Heart right ventricle (tissue), 16 donors: Measurements from ENCODE around the gene HRK. TPM values are rescaled to one million over a fixed set of nuclear protein-coding genes. Genes with fewer than 3 reads are reported as not detected.

Source experiments
- ATAC-seq, 8 donors: fragments of 200-7000 bp; cut with Tn5 transposase; one replicate each; pipeline ENCODE4 v1.9.1; 2020; ENCODE audit warnings: mild to moderate bottlenecking in 8 of 8, moderate library complexity in 8 of 8, moderate number of reproducible peaks in 1 of 8
- DNase-seq, 2 donors: peaks; one replicate each; pipeline ENCODE4 v3.0.0-alpha.2; 2020
- H3K27ac ChIP-seq, 10 donors: fragments of 200-600 bp; sonication (generic) in 2 of 10; one replicate each; pipeline versions ENCODE4 v1.5.0 to v1.8.0; 2020 to 2022; ENCODE audit warnings: mild to moderate bottlenecking in 3 of 10
- H3K27me3 ChIP-seq, 7 donors: fragments of 200-600 bp; one replicate each; pipeline ENCODE4 v1.8.0; 2021 to 2022; ENCODE audit warnings: mild to moderate bottlenecking in 2 of 7
- H3K36me3 ChIP-seq, 9 donors: fragments of 200-600 bp; sonication (generic) in 1 of 9; one replicate each; pipeline versions ENCODE4 v1.5.0 to v1.8.0; 2020 to 2022; ENCODE audit warnings: mild to moderate bottlenecking in 2 of 9
- H3K4me1 ChIP-seq, 9 donors: fragments of 200-600 bp; sonication (generic) in 1 of 9; one replicate each; pipeline versions ENCODE4 v1.5.0 to v1.8.0; 2020 to 2022; ENCODE audit warnings: mild to moderate bottlenecking in 4 of 9
- H3K4me3 ChIP-seq, 10 donors: fragments of 200-600 bp; sonication (generic) in 2 of 10; one replicate each; pipeline versions ENCODE4 v1.5.0 to v1.8.0; 2020 to 2022; ENCODE audit warnings: mild to moderate bottlenecking in 7 of 10, moderate library complexity in 2 of 10
- H3K9me3 ChIP-seq, 11 donors: fragments of 200-600 bp in 10 of 11; sonication (generic) in 2 of 11; one replicate each; pipeline versions ENCODE4 v1.5.0 to v1.8.0; 2013 to 2022; ENCODE audit warnings: mild to moderate bottlenecking in 2 of 11, control low read depth in 1 of 11, moderate library complexity in 1 of 11
- WGBS, 2 donors: extraction: QIAGEN DNeasy Blood & Tissue Kit; methylation state at CpG; one replicate each; pipeline ENCODE4 v1.1.7; 2013; ENCODE audit warnings: inconsistent platforms in 1 of 2; 5-methylcytosine and 5-hydroxymethylcytosine counted together
- intact Hi-C, 10 donors: fragments of 100-400 bp; cut with DNase I; formaldehyde crosslinking; loops; one replicate each; pipeline versions ENCODE4 v1.11.1 to v1.14.2; 2022
- long read RNA-seq, 3 donors: library from polyadenylated mRNA; unstranded; transcript quantifications; one replicate each; pipeline ENCODE4 v2.0.0, GENCODE V29; 2020 to 2021
- polyA plus RNA-seq, 2 donors: library from polyadenylated mRNA; stranded (reverse); fragments of 200-250 nt; gene quantifications; one replicate each; pipeline ENCODE4 v1.2.3, GENCODE V29; 2013
- total RNA-seq, 10 donors: library from RNA; stranded (reverse); fragmentation: NEBNext Ultra II Directional in 3 of 10; extraction: Animal tissue kit (Norgen Biotek cat#: 25700) in 3 of 10; gene quantifications; one replicate each; pipeline versions ENCODE4 v1.2.1 to v1.2.4, GENCODE V29; 2021 to 2023
- TF ChIP-seq, protein P1 (sequence below), 9 donors: fragments of 200-600 bp; sonication (generic) in 2 of 9; IDR thresholded peaks; one replicate each; pipeline versions ENCODE4 v1.5.0 to v1.8.0; 2021 to 2022; ENCODE audit warnings: antibody characterized with exemption in 9 of 9, mild to moderate bottlenecking in 5 of 9, moderate library complexity in 1 of 9
- donor health status: Arrhythmogenic right ventricular cardiomyopathy.
- donor health status: ischemic (EF 13 %, LVEDD 7.1; RV severe dilation, severe dysfunction).
- donor health status: healthy with polysubstance abuse.
- donor health status: DM: no; HTN: yes; CAD: no.
- donor health status: DM: no; HTN: no; CAD: no.
- donor health status: ischemic (EF 25% LVEDD 6.9; RV normal size, moderate dysfunction).
- donor health status: ischemic (EF 25% LVEDD 5.7; RV mildly dilated, moderate dysfunction).
- donor health status: healthy.
- donor health status: DM: yes; HTN: yes; CAD: no.
- donor health status: Ischemic cardiomyopathy.
- donor health status: ischemic (EF 35%, LVEDD 5.7; RV mildly dilated, moderate dysfunction).
- donor health status: nonischemic (EF 11% LVEDD 7.7; RV severe dilation, severe dysfunction).
- donor health status: DM: yes; HTN: yes; CAD: no.
- donor health status: PGD.
- donor health status: ischemic (EF 29% LVEDD 5.4; RV normal size, mild dysfunction).
- donor health status: nonischemic (EF 23%, LVEDD 6.1; RV moderate dilation, normal function).

Gene HRK
- total RNA-seq (1 to 10 TPM in 2 of 10 donors, under 1 TPM in 6, not detected in 2; 0.25 to 2.9 (median 0.57) TPM), polyA plus RNA-seq (under 1 TPM; 0.03 to 0.07 TPM)
- long read RNA-seq, donor 1, result 0 reads
- long read RNA-seq, donor 2, full-length matches to known transcripts, result 1 of 1 reads
- long read RNA-seq, donor 2, partial matches to known transcripts, result 0 of 1 reads
- long read RNA-seq, donor 2, other reads (novel, unspliced or antisense), result 0 of 1 reads
- long read RNA-seq, donor 3, partial matches to known transcripts, result 0 of 2 reads
- long read RNA-seq, donor 3, other reads (novel, unspliced or antisense), result 2 of 2 reads

DNA sequence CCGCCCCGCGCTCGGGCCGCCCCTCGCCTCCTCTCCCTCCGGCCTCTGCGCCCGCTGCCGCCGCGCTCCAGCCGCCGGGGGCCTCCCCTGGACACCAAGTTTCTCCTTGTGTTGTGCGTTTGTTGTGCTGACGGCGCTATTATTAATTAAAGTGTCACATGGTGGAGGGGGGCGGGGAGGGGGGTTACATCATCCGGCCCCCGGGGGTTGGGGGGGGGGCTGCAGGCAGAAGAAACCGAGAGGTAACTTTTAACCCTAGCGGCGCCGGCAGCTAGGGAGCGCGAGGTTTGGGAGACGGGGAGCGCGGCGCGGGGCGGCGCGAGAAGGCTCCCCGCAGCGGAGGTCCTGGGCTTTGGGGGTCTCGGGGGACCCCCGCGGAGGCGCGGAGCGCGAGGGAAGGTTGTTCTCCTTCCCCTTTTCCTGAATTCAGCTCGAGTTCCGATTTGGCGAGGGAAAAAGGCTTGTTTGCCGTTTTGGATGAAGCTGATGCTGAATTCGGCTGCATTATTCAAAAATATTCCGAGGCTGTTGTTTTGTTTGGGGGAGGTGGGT, at the start of gene HRK:
Gene HRK, minus strand, starts transcription at position 117 of the 552 bp plus-strand sequence. CDS start 134 bp downstream, outside the sequence.
- TF ChIP-seq, protein P1, sequence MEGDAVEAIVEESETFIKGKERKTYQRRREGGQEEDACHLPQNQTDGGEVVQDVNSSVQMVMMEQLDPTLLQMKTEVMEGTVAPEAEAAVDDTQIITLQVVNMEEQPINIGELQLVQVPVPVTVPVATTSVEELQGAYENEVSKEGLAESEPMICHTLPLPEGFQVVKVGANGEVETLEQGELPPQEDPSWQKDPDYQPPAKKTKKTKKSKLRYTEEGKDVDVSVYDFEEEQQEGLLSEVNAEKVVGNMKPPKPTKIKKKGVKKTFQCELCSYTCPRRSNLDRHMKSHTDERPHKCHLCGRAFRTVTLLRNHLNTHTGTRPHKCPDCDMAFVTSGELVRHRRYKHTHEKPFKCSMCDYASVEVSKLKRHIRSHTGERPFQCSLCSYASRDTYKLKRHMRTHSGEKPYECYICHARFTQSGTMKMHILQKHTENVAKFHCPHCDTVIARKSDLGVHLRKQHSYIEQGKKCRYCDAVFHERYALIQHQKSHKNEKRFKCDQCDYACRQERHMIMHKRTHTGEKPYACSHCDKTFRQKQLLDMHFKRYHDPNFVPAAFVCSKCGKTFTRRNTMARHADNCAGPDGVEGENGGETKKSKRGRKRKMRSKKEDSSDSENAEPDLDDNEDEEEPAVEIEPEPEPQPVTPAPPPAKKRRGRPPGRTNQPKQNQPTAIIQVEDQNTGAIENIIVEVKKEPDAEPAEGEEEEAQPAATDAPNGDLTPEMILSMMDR (IDR thresholded peaks at IDR 0.05), result no peak
- Histone ChIP-seq H3K9me3 (no peaks in the 10 kb centered on the region), H3K4me3 (peak within 1 kb of the TSS in 9 of 10 donors; percentile 27 to 54 (median 47)), H3K36me3 (no peaks in the 10 kb centered on the region), H3K27ac (no peak within 1 kb of the TSS), H3K27me3 (peaks cover 7 to 85% (median 70%) of the 10 kb centered on the region in 7 donors), H3K4me1 (peaks cover 8 to 43% (median 32%) of the 10 kb centered on the region in 9 donors)
- intact Hi-C loops, result loop anchor here in 5 of 10 donors (5.0 to 10.0 kb wide), 3 partner anchors 174 to 179 kb away; no protein-coding TSS in a partner anchor
- peak in 1 of 8 donors; percentile 31 for ATAC-seq
- DNase-seq, result peak in 1 of 2 donors; percentile 6
- 0% methylated on average over 39 to 49 of the region's 49 CpGs for WGBS, 2 donors

DNA sequence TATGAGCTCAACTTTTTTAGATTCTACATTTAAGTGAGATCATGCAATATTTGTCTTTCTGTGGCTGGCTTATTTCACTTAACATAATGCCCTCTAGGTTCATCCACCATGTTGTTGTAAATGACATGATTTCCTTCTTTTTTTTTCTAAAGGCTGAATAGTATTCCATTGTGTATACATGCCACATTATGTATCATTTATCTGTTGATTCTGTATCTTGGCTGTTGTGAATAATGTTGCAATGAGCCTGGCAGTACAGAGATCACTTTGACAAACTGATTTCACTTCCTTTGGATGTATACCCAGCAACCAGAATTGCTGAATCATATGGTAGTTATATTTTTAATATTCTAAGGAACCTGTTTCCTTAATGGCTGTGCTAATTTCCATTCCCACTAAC, 48.6 kb upstream of the HRK start:
- H3K36me3 ChIP-seq, result peaks cover 0 to 45% (median 12%) of the 10 kb centered on the region in 9 donors
- intact Hi-C loops, result no loop called here
- H3K4me3 ChIP-seq, result no peak overlapping the region
- no peak for ATAC-seq
- H3K27me3 ChIP-seq, result no peaks in the 10 kb centered on the region
- DNase-seq, result no peak
- H3K9me3 ChIP-seq, result peaks cover 0 to 4% (median 0%) of the 10 kb centered on the region in 11 donors
- TF ChIP-seq, protein P1 (IDR thresholded peaks at IDR 0.05), result no peak
- no peak overlapping the region for H3K27ac ChIP-seq
- peaks cover 3 to 54% (median 40%) of the 10 kb centered on the region in 9 donors for H3K4me1 ChIP-seq

DNA sequence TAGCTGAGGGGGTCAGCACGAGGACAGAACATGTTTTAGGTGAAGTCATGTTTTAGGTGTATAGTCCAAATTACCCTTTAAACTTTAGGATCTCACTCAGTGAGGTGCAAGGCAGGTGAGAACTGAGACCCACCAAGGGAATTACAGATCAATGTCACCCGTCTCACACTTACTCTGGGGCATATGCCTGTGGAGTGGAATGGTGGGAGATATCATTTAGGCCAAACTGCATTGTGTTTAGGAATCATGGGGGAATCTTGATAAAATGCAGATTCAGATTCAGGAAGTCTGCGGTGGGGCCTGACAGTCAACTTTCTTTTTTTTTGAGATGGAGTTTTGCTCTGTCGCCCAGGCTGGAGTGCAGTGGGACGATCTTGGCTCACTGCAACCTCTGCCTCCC, 47.3 kb upstream of the HRK start:
- intact Hi-C loops, result no loop called here
- Histone ChIP-seq H3K27me3 (no peaks in the 10 kb centered on the region), H3K4me1 (peaks cover 3 to 40% (median 27%) of the 10 kb centered on the region in 9 donors), H3K36me3 (peaks cover 0 to 45% (median 12%) of the 10 kb centered on the region in 9 donors), H3K9me3 (peaks cover 0 to 4% (median 0%) of the 10 kb centered on the region in 11 donors), H3K4me3 (no peak overlapping the region), H3K27ac (no peak overlapping the region)
- ATAC-seq (no peak), DNase-seq (no peak)
- TF ChIP-seq, protein P1 (IDR thresholded peaks at IDR 0.05), result no peak
- 93 to 94% methylated on average over 5 of the region's 5 CpGs for WGBS, 2 donors

DNA sequence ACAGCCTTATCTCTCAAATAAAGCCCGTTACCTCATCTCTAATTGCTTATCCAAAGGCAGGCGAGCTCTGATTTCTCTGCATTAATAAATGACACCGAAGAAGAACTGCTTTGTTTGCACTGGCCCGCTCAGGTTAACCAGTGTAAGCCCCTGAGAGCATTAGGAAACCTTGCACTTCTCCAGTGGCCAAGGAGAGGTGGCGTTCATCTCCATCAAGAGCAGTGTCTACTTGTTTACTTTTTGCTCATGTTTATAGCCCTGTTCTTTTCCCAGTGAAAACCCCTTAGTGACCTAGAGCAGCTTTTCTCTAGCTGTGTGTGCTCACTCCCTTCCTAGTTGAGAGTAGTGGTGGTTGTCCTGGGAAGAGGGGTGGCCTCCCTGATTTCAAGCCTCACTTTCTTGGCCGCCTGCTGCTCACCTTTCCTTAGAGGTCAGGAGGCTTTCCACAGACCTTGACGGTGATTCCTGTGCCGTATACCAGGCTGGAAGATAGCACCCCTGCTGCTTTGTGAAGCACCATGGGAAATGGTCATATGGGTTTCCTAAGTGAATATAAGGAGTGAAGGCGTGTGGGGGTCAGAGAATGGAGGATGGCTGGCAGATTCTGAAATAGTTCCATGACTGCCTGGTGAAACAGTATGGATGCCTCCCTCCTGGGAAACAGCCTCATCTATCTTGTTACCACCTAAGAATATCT, 46.2 kb upstream of the HRK start:
- WGBS, 2 donors, result 73 to 83% methylated on average over 9 of the region's 9 CpGs

More for the DNA sequence above, 46.2 kb upstream of the HRK start:
- no peak for ATAC-seq
- Histone ChIP-seq H3K36me3 (peaks cover 0 to 43% (median 12%) of the 10 kb centered on the region in 9 donors), H3K27me3 (no peaks in the 10 kb centered on the region), H3K27ac (peak overlapping the region in 1 of 10 donors; percentile 37), H3K9me3 (peaks cover 0 to 4% (median 0%) of the 10 kb centered on the region in 11 donors), H3K4me3 (no peak overlapping the region), H3K4me1 (peaks cover 0 to 29% (median 15%) of the 10 kb centered on the region in 9 donors)
- intact Hi-C loops, result no loop called here
- TF ChIP-seq, protein P1 (IDR thresholded peaks at IDR 0.05), result no peak
- DNase-seq, result no peak
